IMR-90 (cell line): ENCODE measurements around the gene SAMSN1. TPM values are rescaled to one million over a fixed set of nuclear protein-coding genes. Genes with fewer than 3 reads are reported as not detected.

Source experiments
- ATAC-seq: fragments of 200-7000 bp; cut with Tn5 transposase; 2 replicates; pipeline ENCODE4 v1.9.1; 2020; ENCODE audit warnings: low read depth, mild to moderate bottlenecking, moderate library complexity
- BruUV-seq: library from RNA; stranded (reverse); fragments of 400-500 nt; replicated peaks from 2 replicates; lab custom pipeline; 2021; lab: Mats Ljungman, UMichigan
- CTCF ChIA-PET: fragments of 300-600 bp; formaldehyde crosslinking; extraction: SDS; loops from one replicate; lab custom pipeline; 2021; ENCODE audit warnings: antibody characterized with exemption; lab: Yijun Ruan, JAX
- POLR2A ChIA-PET: fragments of 300-600 bp; sonication (Branson Sonifier 250); formaldehyde crosslinking; loops from one replicate; lab custom pipeline; 2022; ENCODE audit warnings: antibody characterized with exemption; ENCODE audit not compliant: unreplicated experiment; lab: Charles Lee
- DNase-seq: peaks from one replicate; pipeline ENCODE4 v3.0.0; 2013
- H2AFZ ChIP-seq: replicated peaks from 2 replicates; pipeline ENCODE3; 2013; ENCODE audit warnings: low read length, mild to moderate bottlenecking; ENCODE audit not compliant: poor library complexity
- H2AK5ac ChIP-seq: 2 replicates; pipeline ENCODE4 v1.6.1; 2013; ENCODE audit warnings: low read depth, low read length, inconsistent platforms
- H2AK9ac ChIP-seq: replicated peaks from 2 replicates; pipeline ENCODE3; 2013; ENCODE audit warnings: mild to moderate bottlenecking, low read depth, low read length, moderate library complexity; ENCODE audit not compliant: poor library complexity
- H2BK120ac ChIP-seq: 2 replicates; pipeline ENCODE4 v1.6.1; 2013; ENCODE audit warnings: low read depth, low read length, inconsistent platforms
- H2BK15ac ChIP-seq: 3 replicates; pipeline ENCODE4 v1.6.1; 2013; ENCODE audit warnings: low read depth, low read length, inconsistent platforms
- H2BK20ac ChIP-seq: 2 replicates; pipeline ENCODE4 v1.6.1; 2013; ENCODE audit warnings: low read depth, mild to moderate bottlenecking, inconsistent platforms, low read length, moderate library complexity
- H2BK5ac ChIP-seq: 2 replicates; pipeline ENCODE4 v1.6.1; 2013; ENCODE audit warnings: mild to moderate bottlenecking, low read depth, low read length, inconsistent platforms; ENCODE audit not compliant: poor library complexity, severe bottlenecking
- H3K14ac ChIP-seq: replicated peaks from 2 replicates; pipeline ENCODE4 v1.6.1; 2013; ENCODE audit warnings: low read depth, low read length, inconsistent platforms
- H3K18ac ChIP-seq: 2 replicates; pipeline ENCODE4 v1.6.1; 2013; ENCODE audit warnings: low read depth, low read length, control low read depth
- H3K23ac ChIP-seq: 2 replicates; pipeline ENCODE4 v1.6.1; 2013; ENCODE audit warnings: low read depth, low read length, inconsistent platforms
- H3K27ac ChIP-seq: 2 replicates; pipeline ENCODE4 v1.5.1; 2013; ENCODE audit warnings: mild to moderate bottlenecking, control low read depth, low read length; ENCODE audit not compliant: insufficient read depth
- H3K27me3 ChIP-seq: 2 replicates; pipeline ENCODE4 v1.6.1; 2013; ENCODE audit warnings: low read length; ENCODE audit not compliant: control insufficient read depth, insufficient read depth
- H3K36me3 ChIP-seq: 2 replicates; pipeline ENCODE4 v1.6.1; 2013; ENCODE audit warnings: low read length, mixed read lengths; ENCODE audit not compliant: control insufficient read depth, insufficient read depth
- H3K4ac ChIP-seq: 2 replicates; pipeline ENCODE4 v1.6.1; 2013; ENCODE audit warnings: low read depth, low read length, inconsistent platforms
- H3K4me1 ChIP-seq: 2 replicates; pipeline ENCODE4 v1.6.1; 2013; ENCODE audit warnings: low read length, mixed read lengths; ENCODE audit not compliant: control insufficient read depth, insufficient read depth
- H3K4me2 ChIP-seq: 2 replicates; pipeline ENCODE4 v1.6.1; 2013; ENCODE audit warnings: low read depth, mild to moderate bottlenecking, control low read depth, low read length, moderate library complexity
- H3K4me3 ChIP-seq: 2 replicates; pipeline ENCODE4 v1.5.1; 2013; ENCODE audit warnings: low read depth, mild to moderate bottlenecking, control low read depth, low read length, moderate library complexity; ENCODE audit not compliant: insufficient read depth
- H3K56ac ChIP-seq: 2 replicates; pipeline ENCODE4 v1.6.1; 2013; ENCODE audit warnings: low read length, inconsistent platforms; ENCODE audit not compliant: insufficient read depth; ENCODE audit errors: extremely low read depth
- H3K79me1 ChIP-seq, 2 experiments: 2 replicates each; pipeline ENCODE4 v1.6.1; 2013; ENCODE audit warnings: low read length in 2 of 2, inconsistent platforms in 1 of 2, low read depth in 1 of 2
- H3K9ac ChIP-seq: 2 replicates; pipeline ENCODE4 v1.6.1; 2013; ENCODE audit warnings: low read depth, low read length, control low read depth
- H3K9me1 ChIP-seq: 2 replicates; pipeline ENCODE4 v1.6.1; 2013; ENCODE audit warnings: low read length, inconsistent platforms; ENCODE audit not compliant: insufficient read depth
- H3K9me3 ChIP-seq: 2 replicates; pipeline ENCODE4 v1.6.1; 2013; ENCODE audit warnings: low read length; ENCODE audit not compliant: control insufficient read depth, insufficient read depth
- H4K20me1 ChIP-seq: 2 replicates; pipeline ENCODE4 v1.6.1; 2013; ENCODE audit warnings: low read length, inconsistent platforms; ENCODE audit not compliant: insufficient read depth
- H4K5ac ChIP-seq: 2 replicates; pipeline ENCODE4 v1.6.1; 2013; ENCODE audit warnings: mild to moderate bottlenecking, low read depth, low read length, control low read depth
- H4K8ac ChIP-seq, 2 experiments: 2 replicates each; pipeline ENCODE4 v1.6.1; 2013; ENCODE audit warnings: low read depth in 2 of 2, low read length in 2 of 2, control low read depth in 1 of 2, inconsistent platforms in 1 of 2
- H4K91ac ChIP-seq: 2 replicates; pipeline ENCODE4 v1.6.1; 2013; ENCODE audit warnings: low read depth, low read length, inconsistent platforms; ENCODE audit not compliant: insufficient read depth
- BHLHE40 ChIP-seq: fragments of 150-350 bp; IDR thresholded peaks from 2 replicates; pipeline ENCODE4 v1.6.1; 2016; ENCODE audit warnings: mild to moderate bottlenecking, low read depth, low read length
- CEBPB ChIP-seq: IDR thresholded peaks from 2 replicates; pipeline ENCODE4 v1.6.1; 2012; ENCODE audit warnings: low read depth, low read length, improper control_type of control experiment
- CHD1 ChIP-seq: IDR thresholded peaks from 2 replicates; pipeline ENCODE4 v1.6.1; 2012; ENCODE audit warnings: low read depth, low read length, improper control_type of control experiment
- CTCF ChIP-seq: conservative IDR thresholded peaks from 2 replicates; pipeline ENCODE4 v1.5.1; 2012; ENCODE audit warnings: mild to moderate bottlenecking, low read depth, low read length, improper control_type of control experiment
- ELK1 ChIP-seq: fragments of 150-350 bp; IDR thresholded peaks from 2 replicates; pipeline ENCODE4 v1.6.1; 2016; ENCODE audit warnings: low read depth, mild to moderate bottlenecking, low read length, moderate library complexity, borderline replicate concordance
- FOS ChIP-seq: fragments of 150-350 bp; IDR thresholded peaks from 2 replicates; pipeline ENCODE4 v1.6.1; 2016; ENCODE audit warnings: low read depth, low read length
- MAFK ChIP-seq: IDR thresholded peaks from 2 replicates; pipeline ENCODE4 v1.6.1; 2012; ENCODE audit warnings: low read depth, low read length, improper control_type of control experiment
- MAZ ChIP-seq: IDR thresholded peaks from 2 replicates; pipeline ENCODE4 v1.6.1; 2012; ENCODE audit warnings: low read depth, mild to moderate bottlenecking, low read length, improper control_type of control experiment, moderate library complexity, borderline replicate concordance
- NFE2L2 ChIP-seq: fragments of 150-350 bp; IDR thresholded peaks from 2 replicates; pipeline ENCODE4 v1.6.1; 2016; ENCODE audit warnings: low read depth, mild to moderate bottlenecking, low read length
- RCOR1 ChIP-seq: IDR thresholded peaks from 2 replicates; pipeline ENCODE4 v1.6.1; 2012; ENCODE audit warnings: mild to moderate bottlenecking, low read length, improper control_type of control experiment; ENCODE audit not compliant: insufficient replicate concordance
- RFX5 ChIP-seq: IDR thresholded peaks from 2 replicates; pipeline ENCODE4 v1.8.0; 2012; ENCODE audit warnings: low read depth, mild to moderate bottlenecking, low read length, moderate library complexity
- SMC3 ChIP-seq: fragments of 150-350 bp; IDR thresholded peaks from 2 replicates; pipeline ENCODE4 v1.6.1; 2016; ENCODE audit warnings: low read depth, mild to moderate bottlenecking, antibody characterized with exemption, low read length, moderate library complexity
- USF2 ChIP-seq: fragments of 150-350 bp; IDR thresholded peaks from 2 replicates; pipeline ENCODE4 v1.6.1; 2017; ENCODE audit warnings: mild to moderate bottlenecking, antibody characterized with exemption, low read length, low read depth
- WGBS, 2 experiments: methylation state at CpG; one replicate each; pipeline versions ENCODE4 v1.1.5 to v1.1.7; 2013; ENCODE audit warnings: missing lambda C conversion rate in 2 of 2; ENCODE audit not compliant: insufficient read length in 1 of 2; ENCODE audit errors: extremely low coverage in 2 of 2; 5-methylcytosine and 5-hydroxymethylcytosine counted together
- dilution Hi-C: fragments of 300-500 bp; cut with HindIII; formaldehyde crosslinking; loops from one replicate; pipeline ENCODE4 v1.14.3; 2018; ENCODE audit warnings: low sequenced_read_pairs; ENCODE audit not compliant: unreplicated experiment
- in situ Hi-C: fragments of 300-500 bp; cut with MboI; formaldehyde crosslinking; loops from 3 replicates; pipeline ENCODE4 v1.14.3; 2019; ENCODE audit warnings: low sequenced_read_pairs, inconsistent platforms, mixed read lengths
- intact Hi-C: fragments of 100-400 bp; cut with micrococcal nuclease; formaldehyde crosslinking; loops from 2 replicates; pipeline ENCODE4 v1.10.0; 2022
- polyA plus RNA-seq, 3 experiments: library from polyadenylated mRNA; depleted of rRNA; stranded (reverse); fragments of >200 nt; gene quantifications; 2 replicates each; pipeline ENCODE4 v1.2.3, GENCODE V29; 2012; ENCODE audit warnings: low replicate concordance in 1 of 3
- total RNA-seq: library from RNA; depleted of rRNA; stranded (reverse); fragments of >200 nt; gene quantifications from 2 replicates; pipeline ENCODE4 v1.2.3, GENCODE V29; 2012

Gene SAMSN1
- total and polyA plus RNA-seq, 2 of the 4 experiments (the other 2 are of a cell fraction) = not detected

GRCh38 chr21:14531757-14532316 is 14.3 kb downstream of the SAMSN1 start:
- Histone ChIP-seq H3K79me1 (no peaks in the 10 kb centered on the region), H2BK120ac (no peak overlapping the region), H3K4me3 (no peak overlapping the region), H2AFZ (no peak overlapping the region), H4K8ac (no peak overlapping the region), H3K4ac (no peak overlapping the region), H3K14ac (no peak overlapping the region), H2AK5ac (no peak overlapping the region), H3K9me3 (no peaks in the 10 kb centered on the region), H3K9ac (no peak overlapping the region), H4K91ac (no peak overlapping the region), H4K20me1 (no peaks in the 10 kb centered on the region), H3K4me2 (no peak overlapping the region), H2BK15ac (no peak overlapping the region), H3K27ac (no peak overlapping the region), H2BK5ac (no peak overlapping the region), H3K9me1 (no peaks in the 10 kb centered on the region), H4K5ac (no peak overlapping the region), H3K56ac (no peak overlapping the region), H2BK20ac (no peak overlapping the region), H3K23ac (no peak overlapping the region), H3K18ac (no peak overlapping the region), H3K36me3 (no peaks in the 10 kb centered on the region), H2AK9ac (no peak overlapping the region), H3K27me3 (no peaks in the 10 kb centered on the region), H3K4me1 (no peaks in the 10 kb centered on the region)
- ChIA-PET CTCF (no interaction called here), POLR2A (no interaction called here)
- no TSS peak for BruUV-seq
- TF ChIP-seq USF2 = no peak
- no peak for TF ChIP-seq CHD1
- no peak for TF ChIP-seq NFE2L2
- no peak for TF ChIP-seq CEBPB
- TF ChIP-seq CTCF = no peak
- no peak for TF ChIP-seq SMC3
- no peak for TF ChIP-seq MAZ
- TF ChIP-seq MAFK = no peak
- no peak for TF ChIP-seq RCOR1
- no peak for TF ChIP-seq BHLHE40
- no peak for TF ChIP-seq RFX5
- TF ChIP-seq ELK1 = no peak
- TF ChIP-seq FOS = no peak
- WGBS, 2 experiments = no CpG with 5 or more reads among the region's 3 CpGs
- intact Hi-C loops (no loop called here), in situ Hi-C loops (no loop called here), dilution Hi-C loops (no loop called here)
- no peak for ATAC-seq
- DNase-seq = no peak
